Pancreas (tissue), 10 donors: ENCODE results near the gene OBSCN. TPM values are rescaled to one million over a fixed set of nuclear protein-coding genes. Genes with fewer than 3 reads are reported as not detected.

ENCODE experiments used
- ATAC-seq, 4 donors: fragments of 200-7000 bp; cut with Tn5 transposase; one replicate each; pipeline versions ENCODE4 v1.8.0 to v1.9.1; 2020; ENCODE audit warnings: mild to moderate bottlenecking in 4 of 4, moderate library complexity in 4 of 4
- DNase-seq, 6 donors: peaks; one replicate each; pipeline ENCODE4 v3.0.0-alpha.2; 2020
- FAIRE-seq: peaks from 2 replicates; lab custom pipeline; 2012; peaks lifted over from hg19 to GRCh38; lab: Jason Lieb, UNC
- H3K27ac ChIP-seq, 4 donors: fragments of 200-600 bp; sonication (generic); 1 replicate in 3 of 4; 2 replicates in 1 of 4; pipeline versions ENCODE4 v1.5.0 to v1.8.0; 2020
- H3K27me3 ChIP-seq, 4 donors: fragments of 200-600 bp; one replicate each; pipeline ENCODE4 v1.8.0; 2021
- H3K36me3 ChIP-seq, 3 donors: fragments of 200-600 bp; sonication (generic) in 1 of 3; one replicate each; pipeline versions ENCODE4 v1.5.0 to v1.8.0; 2020 to 2021
- H3K4me1 ChIP-seq, 3 donors: fragments of 200-600 bp; one replicate each; pipeline ENCODE4 v1.8.0; 2021
- H3K4me3 ChIP-seq, 4 donors: fragments of 200-600 bp; sonication (generic) in 2 of 4; one replicate each; pipeline versions ENCODE4 v1.5.0 to v1.8.0; 2020 to 2021
- H3K9me3 ChIP-seq, 4 donors: fragments of 200-600 bp; one replicate each; pipeline ENCODE4 v1.8.0; 2021
- WGBS, 2 donors: extraction: QIAGEN DNeasy Blood & Tissue Kit; methylation state at CpG; one replicate each; pipeline ENCODE4 v1.1.7; 2013; 5-methylcytosine and 5-hydroxymethylcytosine counted together
- intact Hi-C, 3 donors: fragments of 100-400 bp; cut with DNase I; formaldehyde crosslinking; loops; one replicate each; pipeline versions ENCODE4 v1.11.1 to v1.14.2; 2022
- polyA plus RNA-seq, 2 donors: library from polyadenylated mRNA; stranded (reverse); fragments of 200-250 nt; gene quantifications; one replicate each; pipeline ENCODE4 v1.2.3, GENCODE V29; 2013
- total RNA-seq, 6 donors: library from RNA; stranded (reverse); fragmentation: NEBNext Ultra II Directional in 4 of 6; extraction: Animal tissue kit (Norgen Biotek cat#: 25700) in 4 of 6; gene quantifications; one replicate each; pipeline versions ENCODE4 v1.2.1 to v1.2.4, GENCODE V29; 2021 to 2023
- TF ChIP-seq, protein P1 (sequence below), 4 donors: fragments of 200-600 bp; sonication (generic) in 3 of 4; IDR thresholded peaks; one replicate each; pipeline versions ENCODE4 v1.5.0 to v1.8.0; 2021; ENCODE audit warnings: antibody characterized with exemption in 4 of 4
- donor health status: healthy with polysubstance abuse.
- donor health status: DM: no; HTN: no; CAD: no; lungs with moderate emphysema.
- donor health status: DM: no; HTN: no; CAD: no.
- donor health status: control.
- donor health status: control.
- donor health status: Bipolar disorder and iron deficiency.
- donor health status: DM: yes; HTN: yes; CAD: no.
- donor health status: DM: no; HTN: no; CAD: no.
- donor health status: DM: no; HTN: no; CAD: no.
- donor health status: DM: yes; HTN: yes; CAD: no.

The OBSCN gene
- total and polyA plus RNA-seq, 8 donors, result 7.9 to 61.4 (median 11.3) TPM

GRCh38 chr1:228373004-228373680, 165.3 kb downstream of the OBSCN start:
- ATAC-seq, result no peak
- Histone ChIP-seq H3K4me1 (no peaks in the 10 kb centered on the region), H3K27me3 (no peaks in the 10 kb centered on the region), H3K4me3 (no peak overlapping the region), H3K9me3 (no peaks in the 10 kb centered on the region), H3K36me3 (no peaks in the 10 kb centered on the region), H3K27ac (no peak overlapping the region)
- 61 to 69% methylated on average over 8 to 12 of the region's 12 CpGs for WGBS, 2 donors
- no peak for FAIRE-seq
- TF ChIP-seq, protein P1, sequence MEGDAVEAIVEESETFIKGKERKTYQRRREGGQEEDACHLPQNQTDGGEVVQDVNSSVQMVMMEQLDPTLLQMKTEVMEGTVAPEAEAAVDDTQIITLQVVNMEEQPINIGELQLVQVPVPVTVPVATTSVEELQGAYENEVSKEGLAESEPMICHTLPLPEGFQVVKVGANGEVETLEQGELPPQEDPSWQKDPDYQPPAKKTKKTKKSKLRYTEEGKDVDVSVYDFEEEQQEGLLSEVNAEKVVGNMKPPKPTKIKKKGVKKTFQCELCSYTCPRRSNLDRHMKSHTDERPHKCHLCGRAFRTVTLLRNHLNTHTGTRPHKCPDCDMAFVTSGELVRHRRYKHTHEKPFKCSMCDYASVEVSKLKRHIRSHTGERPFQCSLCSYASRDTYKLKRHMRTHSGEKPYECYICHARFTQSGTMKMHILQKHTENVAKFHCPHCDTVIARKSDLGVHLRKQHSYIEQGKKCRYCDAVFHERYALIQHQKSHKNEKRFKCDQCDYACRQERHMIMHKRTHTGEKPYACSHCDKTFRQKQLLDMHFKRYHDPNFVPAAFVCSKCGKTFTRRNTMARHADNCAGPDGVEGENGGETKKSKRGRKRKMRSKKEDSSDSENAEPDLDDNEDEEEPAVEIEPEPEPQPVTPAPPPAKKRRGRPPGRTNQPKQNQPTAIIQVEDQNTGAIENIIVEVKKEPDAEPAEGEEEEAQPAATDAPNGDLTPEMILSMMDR (IDR thresholded peaks at IDR 0.05), result no peak
- DNase-seq, result peak in 3 of 6 donors; percentile 4 to 53 (median 46)
- intact Hi-C loops, result no loop called here

DNA sequence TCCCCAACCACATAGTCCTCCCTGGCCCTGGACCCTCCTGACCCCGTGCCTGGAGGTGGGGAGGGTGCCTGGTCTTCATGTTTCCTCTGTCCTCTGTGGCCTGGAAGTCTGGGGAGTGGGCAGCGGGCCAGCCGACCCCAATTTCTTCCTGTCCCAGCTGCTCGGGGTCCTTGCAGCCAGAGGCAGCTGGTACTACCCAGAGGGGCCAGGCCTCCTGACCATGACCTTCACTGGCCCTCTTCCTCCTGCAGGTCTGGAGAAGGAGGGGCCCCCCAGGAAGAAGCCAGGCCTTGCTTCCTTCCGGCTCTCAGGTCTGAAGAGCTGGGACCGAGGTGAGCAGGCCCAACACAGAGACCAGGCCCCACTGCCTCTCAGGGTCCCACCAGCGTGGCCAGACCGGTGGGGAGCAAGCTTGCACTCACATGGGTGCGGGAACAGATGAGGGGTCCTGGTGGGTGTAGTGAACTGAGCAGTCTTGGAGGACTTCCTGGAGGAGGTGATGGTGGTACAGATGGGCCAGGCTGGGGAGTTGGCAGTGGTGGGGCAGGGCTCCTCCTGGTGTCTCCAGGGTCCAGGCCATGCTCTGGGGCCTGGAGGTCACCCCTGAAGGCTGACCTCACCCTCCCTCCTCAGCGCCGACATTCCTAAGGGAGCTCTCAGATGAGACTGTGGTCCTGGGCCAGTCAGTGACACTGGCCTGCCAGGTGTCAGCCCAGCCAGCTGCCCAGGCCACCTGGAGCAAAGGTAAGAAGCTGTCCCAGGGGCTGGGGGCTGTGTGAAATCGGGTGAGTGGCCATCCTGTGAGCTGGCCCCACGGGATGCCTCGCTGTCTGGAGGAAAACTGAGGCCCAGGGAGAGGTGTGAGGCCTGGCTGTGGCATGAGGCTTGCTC, 166.1 kb downstream of the OBSCN start:
- Histone ChIP-seq H3K27ac (no peak overlapping the region), H3K9me3 (no peaks in the 10 kb centered on the region), H3K27me3 (no peaks in the 10 kb centered on the region), H3K36me3 (no peaks in the 10 kb centered on the region), H3K4me3 (no peak overlapping the region), H3K4me1 (peaks cover 0 to under 1% (median 0%) of the 10 kb centered on the region in 3 donors)
- no peak for FAIRE-seq
- no peak for ATAC-seq
- peak in 2 of 6 donors; percentile 51 to 69 for DNase-seq
- intact Hi-C loops, result no loop called here
- WGBS, 2 donors, result 83 to 86% methylated on average over 14 of the region's 14 CpGs
- TF ChIP-seq, protein P1 (IDR thresholded peaks at IDR 0.05), result no peak

DNA sequence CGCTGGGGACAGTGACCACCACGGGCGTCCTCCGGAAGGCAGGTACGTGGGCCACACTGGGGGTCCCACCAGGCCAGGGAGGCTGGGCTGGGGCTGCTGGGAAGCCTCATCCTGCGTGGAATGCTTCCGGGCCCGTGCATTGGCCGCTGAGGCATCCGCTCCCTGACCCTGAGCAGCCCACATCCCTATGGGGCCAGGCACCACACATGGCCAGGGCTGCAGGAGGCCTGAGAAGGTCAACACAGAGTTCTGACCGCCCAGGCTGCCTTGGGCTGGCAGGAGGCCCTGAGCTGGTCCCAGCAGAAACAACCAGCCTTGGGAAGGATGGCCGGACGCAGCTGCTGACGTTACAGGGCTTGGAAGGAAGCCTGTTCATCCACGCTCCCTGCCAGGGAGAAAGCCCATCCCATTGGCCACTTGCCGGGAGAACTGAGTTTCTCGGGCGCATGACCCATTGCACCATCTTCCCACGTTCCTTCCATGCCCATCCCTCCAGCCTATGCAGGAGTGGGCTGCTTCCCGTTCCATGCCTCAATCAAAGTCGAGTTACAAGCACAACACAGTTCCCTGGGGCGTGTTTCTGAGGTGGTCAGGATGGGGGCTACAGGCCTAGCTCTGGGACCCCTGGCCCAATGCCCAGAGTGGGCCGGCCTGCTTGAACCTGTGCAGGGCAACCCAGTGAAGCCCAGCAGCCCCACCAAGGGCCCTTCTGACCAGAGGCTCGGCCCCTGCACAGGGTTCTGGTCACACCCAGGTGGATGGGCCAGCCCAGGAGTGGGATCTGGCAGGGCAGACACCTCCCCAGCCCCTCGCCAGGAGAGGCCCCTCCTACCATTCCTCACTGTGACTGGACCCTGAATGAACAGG, 167.1 kb downstream of the OBSCN start:
- H3K27ac ChIP-seq, result no peak overlapping the region

DNA sequence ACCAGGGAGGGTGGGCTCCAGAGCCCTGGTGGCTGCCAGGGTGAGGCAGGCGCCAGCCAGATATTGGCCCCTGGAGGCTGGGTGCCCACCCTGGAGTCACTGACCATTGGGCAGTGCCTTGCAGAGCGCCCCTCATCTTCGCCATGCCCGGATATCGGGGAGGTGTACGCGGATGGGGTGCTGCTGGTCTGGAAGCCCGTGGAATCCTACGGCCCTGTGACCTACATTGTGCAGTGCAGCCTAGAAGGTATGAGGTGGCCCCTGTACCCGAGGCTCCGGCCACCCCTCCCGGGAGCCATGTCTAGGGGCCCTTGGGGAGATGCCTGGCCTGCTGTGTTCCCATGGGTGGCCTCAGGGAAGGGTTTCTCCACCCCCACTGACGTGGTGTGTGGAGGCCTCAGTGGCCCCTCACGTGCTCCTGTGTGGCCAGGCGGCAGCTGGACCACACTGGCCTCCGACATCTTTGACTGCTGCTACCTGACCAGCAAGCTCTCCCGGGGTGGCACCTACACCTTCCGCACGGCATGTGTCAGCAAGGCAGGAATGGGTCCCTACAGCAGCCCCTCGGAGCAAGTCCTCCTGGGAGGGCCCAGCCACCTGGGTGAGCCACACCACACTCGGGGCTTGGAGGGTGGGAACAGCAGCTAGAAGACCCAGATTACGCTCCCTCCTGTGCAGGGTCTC, 167.9 kb downstream of the OBSCN start:
- peaks cover 0 to 5% (median 4%) of the 10 kb centered on the region in 3 donors for H3K4me1 ChIP-seq
- no peaks in the 10 kb centered on the region for H3K36me3 ChIP-seq
- TF ChIP-seq, protein P1 (IDR thresholded peaks at IDR 0.05), result no peak
- H3K27me3 ChIP-seq, result no peaks in the 10 kb centered on the region
- 95 to 96% methylated on average over 21 to 22 of the region's 22 CpGs for WGBS, 2 donors
- no peak for FAIRE-seq
- H3K4me3 ChIP-seq, result no peak overlapping the region
- H3K9me3 ChIP-seq, result no peaks in the 10 kb centered on the region
- DNase-seq, result peak in 3 of 6 donors; percentile 30 to 60 (median 54)
- H3K27ac ChIP-seq, result no peak overlapping the region
- intact Hi-C loops, result no loop called here
- ATAC-seq, result no peak

More for the DNA sequence above, 167.1 kb downstream of the OBSCN start:
- H3K9me3 ChIP-seq, result no peaks in the 10 kb centered on the region
- peak in 1 of 4 donors; percentile 13 for ATAC-seq
- H3K27me3 ChIP-seq, result no peaks in the 10 kb centered on the region
- WGBS, 2 donors, result 71 to 76% methylated on average over 25 of the region's 25 CpGs
- peaks cover 0 to 5% (median 4%) of the 10 kb centered on the region in 3 donors for H3K4me1 ChIP-seq
- DNase-seq, result peak in 4 of 6 donors; percentile 51 to 81 (median 58)
- TF ChIP-seq, protein P1 (IDR thresholded peaks at IDR 0.05), result no peak
- H3K4me3 ChIP-seq, result no peak overlapping the region
- no peaks in the 10 kb centered on the region for H3K36me3 ChIP-seq
- intact Hi-C loops, result no loop called here
- no peak for FAIRE-seq
